Erythroblast (primary cell): ENCODE measurements around the gene MAP2K7.

Experiments
- GATA1 ChIP-seq: IDR thresholded peaks from 2 replicates; pipeline ENCODE4 v1.6.1; 2011; ENCODE audit warnings: low read depth, mild to moderate bottlenecking, control low read depth, low read length, moderate library complexity
- POLR2A ChIP-seq: IDR thresholded peaks from 2 replicates; pipeline ENCODE4 v1.6.1; 2011; ENCODE audit warnings: mild to moderate bottlenecking, low read length

- TF ChIP-seq POLR2A (no peak), GATA1 (no peak)
These were observed 18.5 kb downstream of the MAP2K7 start for GRCh38 chr19:7921967-7922835.
